ENCODE data around the gene DIP2C.
"Not testable (repeated sequence)": the region's sequence is repeated elsewhere in the genome, so short reads cannot be mapped to it uniquely, and the experiment has no call there.

The DIP2C gene

DNA sequence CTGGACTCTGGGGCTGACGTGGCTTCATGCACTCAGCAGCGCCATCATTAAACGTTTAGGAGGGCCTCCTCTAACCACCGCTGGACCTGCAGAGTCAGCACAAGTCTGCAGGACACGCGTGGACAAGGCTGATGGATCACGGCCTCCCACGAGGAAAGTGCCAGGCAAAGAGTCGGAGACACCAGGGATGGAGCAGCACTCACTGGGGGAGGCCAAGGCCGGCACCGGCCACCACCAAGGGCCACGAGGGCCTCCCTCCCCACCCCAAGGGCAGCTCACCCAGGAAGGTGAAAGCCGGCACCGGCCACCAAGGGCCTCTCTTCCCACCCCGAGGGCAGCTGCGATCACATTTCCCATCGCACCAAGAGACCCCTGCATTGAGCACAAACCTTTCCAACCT is 91.5 kb downstream of the DIP2C start:
- no peaks in the 10 kb centered on the region for H3K4me1 Mint-ChIP-seq
- H3K27me3 Mint-ChIP-seq = peaks cover 6% of the 10 kb centered on the region
- CTCF ChIA-PET = no interaction called here
- DNase-seq = no peak
- no peaks in the 10 kb centered on the region for H3K36me3 Mint-ChIP-seq
- H3K9me3 Mint-ChIP-seq = no peaks in the 10 kb centered on the region
- no peak overlapping the region for H3K27ac Mint-ChIP-seq
- H3K4me3 Mint-ChIP-seq = no peak overlapping the region

DNA sequence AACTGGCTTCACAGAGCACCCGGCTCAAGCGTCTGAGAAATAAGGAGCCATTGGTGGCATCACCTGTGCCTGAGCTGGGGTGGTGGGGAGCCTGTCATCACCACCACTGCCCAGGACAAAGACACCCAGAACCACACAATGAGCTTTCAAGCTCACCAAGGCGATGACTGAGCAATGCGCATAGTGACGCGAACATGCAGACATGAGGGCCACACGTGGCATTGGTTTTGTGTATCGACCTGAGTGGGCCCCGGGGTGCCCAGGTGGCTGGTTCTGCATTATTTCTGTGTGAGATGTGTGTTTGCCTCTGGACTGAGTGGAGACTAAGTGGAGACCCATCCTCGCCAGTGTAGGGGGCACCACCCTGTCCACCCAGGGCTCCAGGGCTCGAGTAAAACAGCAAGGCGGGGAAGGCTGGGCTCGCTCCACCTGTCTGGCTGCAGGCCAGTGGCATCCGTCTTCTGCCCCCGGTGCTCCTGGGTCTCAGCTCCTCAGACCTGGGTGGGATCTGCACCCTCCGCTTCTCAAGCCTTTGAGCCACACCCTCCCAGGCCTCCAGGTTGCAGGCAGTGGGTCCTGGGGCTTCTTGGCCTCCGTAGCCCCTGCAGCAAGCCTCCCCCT is 92.6 kb downstream of the DIP2C start:
- H3K27ac Mint-ChIP-seq = no peak overlapping the region
- H3K27me3 Mint-ChIP-seq = peaks cover under 1% of the 10 kb centered on the region
- H3K4me1 Mint-ChIP-seq = no peaks in the 10 kb centered on the region
- no peaks in the 10 kb centered on the region for H3K36me3 Mint-ChIP-seq
- DNase-seq = no peak
- CTCF ChIA-PET = no interaction called here
- no peaks in the 10 kb centered on the region for H3K9me3 Mint-ChIP-seq
- H3K4me3 Mint-ChIP-seq = no peak overlapping the region

DNA sequence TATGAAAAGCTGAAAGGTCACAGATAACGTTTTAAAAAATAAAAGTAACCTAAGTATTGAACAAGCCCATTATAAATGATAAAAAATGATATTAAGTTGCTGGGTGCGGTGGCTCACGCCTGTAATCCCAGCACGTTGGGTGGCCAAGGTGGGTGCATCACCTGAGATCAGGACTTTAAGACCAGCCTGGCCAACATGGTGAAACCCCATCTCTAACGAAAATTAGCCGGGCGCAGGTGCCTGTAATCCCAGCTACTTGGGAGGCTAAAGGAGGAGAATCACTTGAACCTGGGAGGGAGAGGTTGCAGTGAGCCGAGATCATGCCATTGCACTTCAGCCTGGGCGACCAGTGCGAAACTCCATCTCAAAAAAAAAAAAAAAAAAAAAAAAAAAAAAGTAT is 93.3 kb downstream of the DIP2C start:
- DNase-seq, H3K4me1 Mint-ChIP-seq, H3K27ac Mint-ChIP-seq, H3K36me3 Mint-ChIP-seq, H3K9me3 Mint-ChIP-seq, CTCF ChIA-PET, H3K4me3 Mint-ChIP-seq, H3K27me3 Mint-ChIP-seq: not testable (repeated sequence)

DNA sequence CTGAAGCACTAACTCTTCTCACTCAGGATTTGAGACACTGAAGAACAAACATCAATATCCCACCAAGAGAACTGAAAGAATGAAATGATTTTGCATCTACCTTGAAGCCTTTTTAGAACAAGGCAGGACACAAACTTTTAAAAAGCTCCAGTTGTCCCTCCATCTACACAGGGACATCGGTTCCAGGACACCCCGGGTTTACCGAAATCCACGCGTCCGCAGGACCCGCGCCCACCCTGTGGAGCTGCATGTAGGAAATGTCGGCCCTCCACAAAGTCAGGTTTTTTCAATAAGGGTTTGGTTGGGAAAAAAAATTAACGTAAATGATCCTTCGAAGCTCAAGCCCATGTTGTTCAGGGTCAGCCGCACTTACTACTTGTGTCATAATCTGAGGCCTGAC is 94.0 kb downstream of the DIP2C start:
- Mint-ChIP-seq H3K36me3 (no peaks in the 10 kb centered on the region), H3K27ac (no peak overlapping the region), H3K9me3 (no peaks in the 10 kb centered on the region), H3K27me3 (peaks cover 10% of the 10 kb centered on the region), H3K4me3 (no peak overlapping the region), H3K4me1 (no peaks in the 10 kb centered on the region)
- no peak for DNase-seq
- CTCF ChIA-PET = no interaction called here

DNA sequence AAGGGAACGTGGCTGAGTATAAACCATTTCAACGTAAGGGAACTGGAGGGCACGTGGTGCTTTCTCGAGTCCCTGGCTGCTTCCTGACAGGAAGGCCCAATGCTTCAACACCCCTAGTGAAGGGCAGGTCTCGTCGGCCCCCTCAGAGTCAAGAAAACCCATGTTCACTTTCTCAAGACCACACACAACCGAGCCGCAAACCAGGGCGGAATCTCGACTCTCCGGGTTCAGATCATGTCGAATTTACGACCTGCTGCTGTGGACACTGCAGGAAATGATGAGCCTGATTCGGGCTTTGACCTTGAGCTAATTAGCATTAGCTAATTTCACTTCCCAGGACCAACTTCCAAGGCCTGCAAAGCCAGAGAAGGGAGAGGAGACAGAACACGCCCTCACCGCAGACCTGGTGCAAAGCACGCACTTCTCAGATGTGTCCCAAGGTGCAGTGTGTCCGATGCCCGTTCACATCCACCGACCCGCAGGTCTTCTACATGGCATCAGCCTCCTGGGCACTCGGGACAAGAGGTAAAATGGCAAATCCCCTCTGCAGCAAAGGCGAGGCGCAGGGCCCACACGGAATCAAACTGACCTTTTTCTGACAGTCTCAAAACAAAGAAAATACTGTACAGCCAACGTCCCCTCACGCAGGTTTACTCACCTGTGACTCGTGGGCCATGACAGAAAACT is 94.7 kb downstream of the DIP2C start:
- Mint-ChIP-seq H3K4me1 (no peaks in the 10 kb centered on the region), H3K27ac (no peak overlapping the region), H3K9me3 (no peaks in the 10 kb centered on the region), H3K4me3 (no peak overlapping the region), H3K36me3 (no peaks in the 10 kb centered on the region), H3K27me3 (peaks cover 10% of the 10 kb centered on the region)
- CTCF ChIA-PET = no interaction called here
- DNase-seq = no peak

GRCh38 chr10:593901-594457 is 95.5 kb downstream of the DIP2C start:
- H3K4me3 Mint-ChIP-seq = no peak overlapping the region
- CTCF ChIA-PET = no interaction called here
- no peak overlapping the region for H3K27ac Mint-ChIP-seq
- no peaks in the 10 kb centered on the region for H3K36me3 Mint-ChIP-seq
- no peaks in the 10 kb centered on the region for H3K4me1 Mint-ChIP-seq
- peaks cover 10% of the 10 kb centered on the region for H3K27me3 Mint-ChIP-seq
- no peaks in the 10 kb centered on the region for H3K9me3 Mint-ChIP-seq
- DNase-seq = no peak

DNA sequence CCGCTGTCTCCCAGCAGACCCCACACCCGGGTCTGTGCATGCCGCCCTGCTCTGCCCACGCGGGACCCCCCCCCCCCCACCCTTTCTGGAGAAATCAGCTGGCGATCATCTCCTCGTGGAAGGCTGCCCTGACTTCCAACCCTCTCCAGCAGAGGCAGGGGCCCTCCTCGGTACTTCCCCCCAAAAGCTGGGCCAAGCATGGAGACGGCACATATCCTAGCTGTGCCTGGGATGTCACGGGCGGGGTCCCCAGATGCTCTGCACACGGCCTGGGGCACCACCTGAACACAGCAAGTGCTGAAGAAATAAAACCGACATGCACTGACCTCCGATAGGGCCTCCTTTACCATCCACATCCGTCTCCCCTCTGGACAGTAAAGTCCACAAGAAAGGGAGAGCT is 96.0 kb downstream of the DIP2C start:
- Mint-ChIP-seq H3K27ac (no peak overlapping the region), H3K36me3 (no peaks in the 10 kb centered on the region), H3K27me3 (peaks cover 10% of the 10 kb centered on the region), H3K4me1 (no peaks in the 10 kb centered on the region), H3K4me3 (no peak overlapping the region), H3K9me3 (no peaks in the 10 kb centered on the region)
- CTCF ChIA-PET = no interaction called here
- DNase-seq = no peak

DNA sequence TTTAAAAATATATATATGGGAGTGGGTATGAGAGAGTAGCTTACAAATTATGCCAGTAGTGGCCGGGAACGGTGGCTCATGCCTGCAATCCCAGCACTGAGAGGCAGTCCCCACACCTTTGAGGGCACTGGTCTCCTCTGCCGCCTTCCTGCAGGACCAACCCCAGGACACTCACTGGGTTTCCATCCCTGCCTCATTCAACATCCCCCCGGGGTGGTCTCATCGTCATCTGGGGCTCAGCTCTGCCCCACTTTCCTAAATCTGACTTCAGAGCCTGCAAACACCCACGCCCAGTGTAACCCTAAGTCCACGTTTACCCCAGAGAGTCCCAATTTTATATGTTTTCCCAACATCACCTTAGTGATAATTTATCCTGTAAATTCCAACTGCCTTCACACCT is 96.5 kb downstream of the DIP2C start:
- H3K4me3 Mint-ChIP-seq = no peak overlapping the region
- H3K27me3 Mint-ChIP-seq = peaks cover 10% of the 10 kb centered on the region
- DNase-seq = no peak
- no peaks in the 10 kb centered on the region for H3K36me3 Mint-ChIP-seq
- CTCF ChIA-PET = no interaction called here
- H3K27ac Mint-ChIP-seq = no peak overlapping the region
- no peaks in the 10 kb centered on the region for H3K9me3 Mint-ChIP-seq
- no peaks in the 10 kb centered on the region for H3K4me1 Mint-ChIP-seq

DNA sequence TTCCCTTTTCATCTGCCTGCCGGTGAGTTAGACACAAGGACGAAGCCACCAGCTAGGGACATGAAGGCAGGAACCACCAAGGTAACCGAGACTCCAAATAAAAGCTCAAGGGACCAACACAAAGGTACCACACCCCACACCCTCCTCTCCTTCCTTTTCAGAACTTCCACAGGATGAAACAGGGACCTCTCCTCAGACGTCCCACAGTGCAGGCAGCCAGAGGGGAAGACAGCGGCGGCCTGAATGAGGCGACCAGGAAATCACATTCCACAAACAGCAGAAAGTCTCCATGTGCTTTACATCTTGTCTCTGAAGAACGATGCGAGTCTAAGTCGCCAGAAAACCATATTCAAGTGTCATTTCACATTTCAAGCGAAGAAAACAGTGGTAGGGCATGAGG is 97.8 kb downstream of the DIP2C start:
- no peaks in the 10 kb centered on the region for H3K36me3 Mint-ChIP-seq
- no peak for DNase-seq
- CTCF ChIA-PET = no interaction called here
- no peak overlapping the region for H3K27ac Mint-ChIP-seq
- H3K9me3 Mint-ChIP-seq = no peaks in the 10 kb centered on the region
- no peak overlapping the region for H3K4me3 Mint-ChIP-seq
- peaks cover 10% of the 10 kb centered on the region for H3K27me3 Mint-ChIP-seq
- no peaks in the 10 kb centered on the region for H3K4me1 Mint-ChIP-seq

DNA sequence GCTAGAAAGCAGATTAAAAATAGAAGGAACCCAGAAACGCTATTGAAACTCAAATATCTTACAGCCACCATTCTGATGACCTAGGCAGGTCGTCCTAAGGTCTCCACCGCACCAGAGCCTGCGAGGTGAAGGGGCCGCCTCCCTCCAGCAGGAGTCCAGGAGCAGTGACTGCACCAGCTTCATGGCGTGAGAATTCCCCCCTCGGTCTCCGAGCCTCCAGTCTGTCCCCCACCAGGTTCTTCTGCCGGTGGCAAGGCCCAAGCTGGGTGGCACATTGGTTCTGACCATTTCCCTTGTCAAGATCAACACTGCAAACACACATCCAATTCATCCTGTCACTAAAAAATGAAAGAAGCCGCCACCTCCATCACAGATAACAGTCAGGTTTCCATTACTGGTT is 98.7 kb downstream of the DIP2C start:
- CTCF ChIA-PET = no interaction called here
- H3K27me3 Mint-ChIP-seq = peaks cover 10% of the 10 kb centered on the region

GRCh38 chr10:589961-590680 is 99.3 kb downstream of the DIP2C start:
- H3K27ac Mint-ChIP-seq = no peak overlapping the region
- H3K36me3 Mint-ChIP-seq = no peaks in the 10 kb centered on the region
- DNase-seq = no peak
- H3K9me3 Mint-ChIP-seq = no peaks in the 10 kb centered on the region
- CTCF ChIA-PET = no interaction called here
- H3K27me3 Mint-ChIP-seq = peaks cover 11% of the 10 kb centered on the region
- no peaks in the 10 kb centered on the region for H3K4me1 Mint-ChIP-seq
- no peak overlapping the region for H3K4me3 Mint-ChIP-seq

More for the DNA sequence above, 98.7 kb downstream of the DIP2C start:
- Mint-ChIP-seq H3K9me3 (no peaks in the 10 kb centered on the region), H3K4me3 (no peak overlapping the region), H3K36me3 (no peaks in the 10 kb centered on the region), H3K27ac (no peak overlapping the region), H3K4me1 (no peaks in the 10 kb centered on the region)
- no peak for DNase-seq

- Mint-ChIP-seq H3K4me3 (no peak overlapping the region), H3K4me1 (no peaks in the 10 kb centered on the region), H3K27me3 (peaks cover 15% of the 10 kb centered on the region), H3K36me3 (no peaks in the 10 kb centered on the region), H3K9me3 (no peaks in the 10 kb centered on the region), H3K27ac (no peak overlapping the region)
- CTCF ChIA-PET = no interaction called here
- DNase-seq = no peak
These were observed 101.0 kb downstream of the DIP2C start for GRCh38 chr10:588246-589165.

- Mint-ChIP-seq H3K4me1 (no peaks in the 10 kb centered on the region), H3K4me3 (no peak overlapping the region), H3K27me3 (peaks cover 14% of the 10 kb centered on the region), H3K36me3 (no peaks in the 10 kb centered on the region), H3K27ac (no peak overlapping the region), H3K9me3 (no peaks in the 10 kb centered on the region)
- DNase-seq = no peak
- CTCF ChIA-PET = interaction anchor here (0.5 kb wide), 1 partner anchor 33 kb away, joined by 5 read pairs; no protein-coding TSS in a partner anchor
These were observed 102.8 kb downstream of the DIP2C start for GRCh38 chr10:586716-587115.

- CTCF ChIA-PET = no interaction called here
- Mint-ChIP-seq H3K36me3 (no peaks in the 10 kb centered on the region), H3K9me3 (no peaks in the 10 kb centered on the region), H3K27me3 (peaks cover 11% of the 10 kb centered on the region), H3K27ac (no peak overlapping the region), H3K4me3 (no peak overlapping the region), H3K4me1 (no peaks in the 10 kb centered on the region)
- DNase-seq = no peak
These were observed 103.3 kb downstream of the DIP2C start for GRCh38 chr10:586151-586550.

Measured in activated naive CD4-positive, alpha-beta T cell treated with anti-CD3 and anti-CD28 coated beads, Interleukin-2, amount 10 ng/mL, durations not matched to agents 7 days and 5 days (primary cell).